Stimulated activated naive B cell treated with anti-CD40 and anti-IgM and Interleukin-4, amounts not matched to agents 10 μg/mL and 1 μg/mL and 100 μg/mL, for 72 hours (primary cell): Measurements from ENCODE around the gene PIK3R4.

Experiments used
- ATAC-seq, 2 donors: fragments of 150-1000 bp; cut with Tn5 transposase; replicated peaks; 2 replicates each; pipeline ENCODE4 v1.10.0; 2021; ENCODE audit warnings: moderate library complexity in 1 of 2
- DNase-seq: peaks from one replicate; pipeline ENCODE4 v3.0.0; 2021
- H3K27ac Mint-ChIP-seq: one replicate; pipeline ENCODE4 v1.8.0; 2022; ENCODE audit warnings: mild to moderate bottlenecking, mixed read lengths
- H3K27me3 Mint-ChIP-seq, 2 donors: one replicate each; pipeline ENCODE4 v1.8.0; 2022; ENCODE audit warnings: mixed read lengths in 2 of 2
- H3K36me3 Mint-ChIP-seq, 2 donors: one replicate each; pipeline ENCODE4 v1.8.0; 2022; ENCODE audit warnings: mixed read lengths in 2 of 2, mild to moderate bottlenecking in 1 of 2
- H3K4me1 Mint-ChIP-seq, 2 donors: one replicate each; pipeline ENCODE4 v1.8.0; 2022; ENCODE audit warnings: mixed read lengths in 2 of 2, mild to moderate bottlenecking in 1 of 2
- H3K4me3 Mint-ChIP-seq, 2 donors: one replicate each; pipeline ENCODE4 v1.8.0; 2022; ENCODE audit warnings: mild to moderate bottlenecking in 2 of 2, mixed read lengths in 2 of 2, moderate library complexity in 1 of 2
- H3K9me3 Mint-ChIP-seq, 2 donors: one replicate each; pipeline ENCODE4 v1.8.0; 2022; ENCODE audit warnings: mixed read lengths in 2 of 2, mild to moderate bottlenecking in 1 of 2

PIK3R4 gene

DNA sequence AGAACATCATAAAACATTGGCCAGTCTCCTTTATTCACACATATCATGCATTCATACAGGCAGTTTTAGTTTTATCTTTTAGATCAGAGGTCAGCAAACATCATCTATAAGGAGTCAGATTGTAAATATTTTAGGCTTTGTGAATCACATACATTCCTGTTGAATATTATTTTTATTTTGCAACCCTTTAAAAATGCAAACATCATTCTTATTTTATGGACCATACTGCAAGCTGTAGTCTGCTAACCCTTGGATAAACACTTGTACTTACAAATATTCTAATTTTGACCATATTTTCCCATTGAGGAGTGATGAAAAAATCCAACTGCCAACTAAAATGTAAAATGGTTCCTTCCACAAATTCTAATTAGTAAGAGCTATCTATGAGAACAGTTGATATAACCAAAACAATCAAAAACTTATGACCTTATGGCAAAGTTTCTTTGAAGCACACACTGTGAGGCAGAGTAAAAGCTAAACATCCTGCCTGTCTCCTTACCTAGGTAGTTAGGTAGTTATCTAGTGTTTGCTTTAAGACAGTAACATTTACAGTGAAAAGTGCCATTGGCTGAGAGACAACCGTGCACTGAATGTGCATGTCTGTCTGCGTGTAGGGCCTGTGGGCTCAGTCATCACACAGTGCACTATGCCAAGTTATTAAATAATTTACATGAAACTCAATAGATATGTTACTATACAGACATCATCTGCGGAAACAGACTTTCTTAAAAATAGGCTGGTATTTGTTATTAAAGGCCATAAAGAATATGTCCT lies 57.7 kb downstream of the PIK3R4 start:
- ATAC-seq (no peak), DNase-seq (no peak)
- Mint-ChIP-seq H3K4me1 (no peaks in the 10 kb centered on the region), H3K27me3 (no peaks in the 10 kb centered on the region), H3K9me3 (no peaks in the 10 kb centered on the region), H3K36me3 (peaks cover 24 to 51% of the 10 kb centered on the region in 2 donors), H3K4me3 (no peak overlapping the region), H3K27ac (no peak overlapping the region)

DNA sequence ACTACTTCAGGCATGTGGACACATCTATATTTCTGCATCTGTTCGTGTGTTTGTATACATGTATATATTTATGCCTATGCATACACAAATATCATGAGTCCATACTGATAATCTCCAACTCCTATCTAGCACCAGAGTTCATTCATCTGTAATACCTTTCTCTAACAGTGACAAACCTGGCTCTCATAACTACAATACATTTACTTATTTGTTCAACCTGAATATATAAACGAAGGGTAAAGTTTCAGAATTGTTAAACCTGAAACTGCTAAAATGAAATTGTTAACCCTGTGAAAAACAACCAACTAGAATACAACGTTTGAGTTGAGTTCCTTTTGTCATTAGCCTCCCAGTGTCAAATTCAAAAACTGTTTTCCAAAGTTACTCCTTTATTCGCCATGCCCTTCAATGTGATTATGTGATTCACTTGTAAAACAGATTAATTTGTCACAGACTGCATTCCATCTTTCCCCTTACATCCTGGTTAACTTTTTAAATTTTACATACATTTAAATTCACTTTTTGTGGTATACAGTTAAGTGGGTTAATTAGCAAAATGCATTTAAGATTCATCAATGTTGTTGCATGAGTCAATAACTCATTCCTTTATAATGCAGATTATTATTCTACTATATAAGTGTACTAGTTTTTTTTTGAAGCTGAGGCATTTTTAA lies 58.5 kb downstream of the PIK3R4 start:
- Mint-ChIP-seq H3K4me1 (no peaks in the 10 kb centered on the region), H3K36me3 (peaks cover 29 to 54% of the 10 kb centered on the region in 2 donors), H3K27ac (no peak overlapping the region), H3K9me3 (no peaks in the 10 kb centered on the region), H3K4me3 (no peak overlapping the region), H3K27me3 (no peaks in the 10 kb centered on the region)
- ATAC-seq (no peak), DNase-seq (no peak)

DNA sequence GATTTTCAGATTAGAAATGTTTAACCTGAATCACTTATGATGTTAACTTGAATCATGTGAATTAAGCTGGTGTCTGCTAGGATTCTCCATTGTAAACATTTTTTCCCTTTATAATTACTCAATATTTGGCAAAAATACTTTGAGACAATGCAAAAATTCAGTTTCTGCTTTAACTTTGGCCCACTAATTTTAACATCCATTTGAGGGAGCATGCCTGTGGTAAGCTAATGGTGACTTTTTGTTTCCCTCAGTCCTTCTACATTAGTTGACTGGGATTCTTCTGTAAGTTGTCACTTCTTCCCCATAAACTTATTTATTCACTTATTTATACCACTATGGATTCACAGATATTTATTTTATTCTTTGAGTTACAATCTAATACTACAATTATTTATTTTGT lies 59.3 kb downstream of the PIK3R4 start:
- Mint-ChIP-seq H3K27me3 (no peaks in the 10 kb centered on the region), H3K36me3 (peaks cover 34 to 57% of the 10 kb centered on the region in 2 donors), H3K4me1 (no peaks in the 10 kb centered on the region), H3K27ac (no peak overlapping the region), H3K4me3 (no peak overlapping the region), H3K9me3 (no peaks in the 10 kb centered on the region)
- DNase-seq (no peak), ATAC-seq (no peak)

DNA sequence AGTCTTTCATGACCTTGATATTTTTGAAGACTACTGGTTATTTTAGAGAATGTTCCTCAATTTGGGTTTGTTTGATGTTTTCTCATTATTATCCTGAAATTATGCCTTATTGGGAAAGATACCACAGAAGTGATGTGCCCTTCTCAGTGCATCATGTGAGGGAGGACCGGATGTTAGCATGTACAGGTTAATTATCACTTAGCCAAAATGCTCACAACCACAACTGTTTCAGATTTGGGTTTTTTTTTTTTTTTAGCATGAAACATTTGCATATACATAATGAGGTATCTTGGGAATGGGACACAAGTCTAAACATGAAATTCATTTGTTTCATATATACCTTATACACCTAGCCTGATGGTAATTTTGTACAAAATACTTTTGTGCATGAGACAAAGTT lies 59.8 kb downstream of the PIK3R4 start:
- no peaks in the 10 kb centered on the region for H3K9me3 Mint-ChIP-seq
- DNase-seq, result no peak
- no peak overlapping the region for H3K27ac Mint-ChIP-seq
- H3K27me3 Mint-ChIP-seq, result no peaks in the 10 kb centered on the region
- ATAC-seq, result no peak
- H3K4me3 Mint-ChIP-seq, result no peak overlapping the region
- no peaks in the 10 kb centered on the region for H3K4me1 Mint-ChIP-seq
- H3K36me3 Mint-ChIP-seq, result peaks cover 32 to 56% of the 10 kb centered on the region in 2 donors

DNA sequence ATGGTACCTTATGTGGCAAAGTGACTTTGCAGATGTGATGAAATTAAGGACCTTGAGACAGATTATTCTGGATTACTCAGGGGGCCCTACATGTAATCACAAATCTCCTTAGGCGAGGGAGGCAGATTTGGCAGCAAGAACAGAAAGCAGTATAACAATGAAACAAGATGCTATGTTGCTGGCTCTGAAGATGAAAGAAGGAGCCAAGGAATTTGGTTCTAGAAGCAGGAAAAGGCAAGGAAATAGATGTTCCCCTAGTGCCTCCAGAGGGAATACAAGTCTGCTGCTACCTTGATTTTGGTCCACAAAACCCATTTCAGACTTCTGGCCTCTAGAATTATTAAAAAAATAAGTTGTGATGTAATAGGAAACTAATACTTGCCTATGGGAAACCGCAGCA lies 64.5 kb downstream of the PIK3R4 start:
- Mint-ChIP-seq H3K36me3 (peaks cover 30 to 54% of the 10 kb centered on the region in 2 donors), H3K4me1 (no peaks in the 10 kb centered on the region), H3K9me3 (no peaks in the 10 kb centered on the region), H3K27me3 (no peaks in the 10 kb centered on the region), H3K27ac (no peak overlapping the region), H3K4me3 (no peak overlapping the region)
- no peak for ATAC-seq
- no peak for DNase-seq

DNA sequence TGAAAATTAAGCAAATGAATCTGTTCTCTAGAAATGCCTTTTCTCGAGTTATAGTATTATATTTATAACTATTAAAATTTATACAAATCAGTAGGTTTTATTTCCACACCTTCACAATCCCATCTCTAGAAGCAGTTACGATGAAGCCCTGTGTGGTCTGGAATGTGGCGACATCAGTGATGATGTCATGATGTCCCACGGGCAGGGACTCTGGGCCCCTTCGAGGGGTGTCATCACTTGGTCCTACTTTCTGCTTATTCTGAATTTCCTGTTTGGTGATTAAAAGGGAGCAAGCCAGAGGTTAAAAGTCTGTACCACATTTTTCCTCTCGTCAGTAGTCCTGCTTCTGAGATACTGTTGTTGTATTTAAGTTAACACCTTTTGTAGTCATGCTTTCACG lies 67.4 kb downstream of the PIK3R4 start:
- H3K27me3 Mint-ChIP-seq, result no peaks in the 10 kb centered on the region
- no peak for ATAC-seq
- peaks cover 42 to 63% of the 10 kb centered on the region in 2 donors for H3K36me3 Mint-ChIP-seq

DNA sequence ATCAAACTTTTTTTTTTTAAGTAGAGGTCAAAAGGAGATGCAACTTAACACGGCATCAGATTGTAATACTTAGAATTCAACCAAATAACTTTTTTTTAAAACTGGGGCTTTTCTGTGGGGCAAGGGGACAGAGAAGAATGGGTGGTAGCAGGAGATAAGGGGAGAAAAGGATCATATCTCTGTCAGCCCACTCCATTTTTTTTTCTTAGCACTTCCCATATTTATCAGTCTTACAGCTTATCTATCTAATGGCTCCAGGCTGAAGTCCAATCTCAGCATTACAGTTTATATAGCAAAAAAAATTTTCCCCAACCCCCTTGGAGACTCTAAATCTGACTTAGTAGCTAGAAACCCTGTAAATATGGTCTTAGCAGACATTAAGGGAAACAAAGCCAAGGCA lies 69.3 kb downstream of the PIK3R4 start:
- H3K27ac Mint-ChIP-seq, result no peak overlapping the region

More for the DNA sequence above, 67.4 kb downstream of the PIK3R4 start:
- no peak for DNase-seq
- no peak overlapping the region for H3K27ac Mint-ChIP-seq
- H3K9me3 Mint-ChIP-seq, result no peaks in the 10 kb centered on the region
- no peaks in the 10 kb centered on the region for H3K4me1 Mint-ChIP-seq
- no peak overlapping the region for H3K4me3 Mint-ChIP-seq

DNA sequence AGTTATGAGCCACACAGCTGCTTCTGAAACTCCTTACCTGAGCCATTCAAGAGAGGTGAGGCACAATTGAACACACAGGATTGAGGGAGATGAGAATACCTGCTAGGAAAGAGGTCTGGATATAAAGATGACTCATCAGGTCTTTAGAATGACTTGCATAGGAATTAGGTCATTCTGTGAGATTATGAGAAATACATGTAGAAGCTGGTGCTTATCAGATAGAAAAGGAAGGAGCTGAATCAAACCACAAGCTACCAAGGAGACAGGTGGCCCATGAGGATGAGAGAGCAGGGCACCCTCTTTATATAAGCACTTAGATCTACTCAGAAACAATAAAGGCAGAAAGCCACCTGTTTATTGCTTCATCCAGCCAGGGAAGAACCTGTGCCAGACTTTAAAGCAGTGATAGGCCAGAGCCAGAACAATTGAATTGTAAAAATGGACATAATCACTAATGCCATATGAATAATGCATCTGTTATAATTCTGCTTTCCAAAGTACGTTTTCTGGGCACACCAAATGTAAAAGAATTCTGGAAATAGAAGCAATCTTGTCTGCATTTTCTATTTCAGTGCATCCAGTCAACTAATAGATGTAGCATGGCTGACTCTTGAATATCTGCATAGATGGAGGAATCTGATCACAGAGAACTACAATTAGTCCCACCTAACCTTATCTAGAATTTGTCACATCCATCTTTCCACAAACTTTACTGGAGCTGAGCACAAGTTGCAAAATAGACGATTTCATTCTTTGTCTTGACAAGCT lies 74.9 kb downstream of the PIK3R4 start:
- H3K4me1 Mint-ChIP-seq, result no peaks in the 10 kb centered on the region
- no peak overlapping the region for H3K27ac Mint-ChIP-seq
- DNase-seq (no peak), ATAC-seq (no peak)
- H3K4me3 Mint-ChIP-seq, result no peak overlapping the region
- H3K36me3 Mint-ChIP-seq, result peaks cover 32 to 46% of the 10 kb centered on the region in 2 donors
- no peaks in the 10 kb centered on the region for H3K9me3 Mint-ChIP-seq
- H3K27me3 Mint-ChIP-seq, result no peaks in the 10 kb centered on the region

More for the DNA sequence above, 69.3 kb downstream of the PIK3R4 start:
- Mint-ChIP-seq H3K9me3 (no peaks in the 10 kb centered on the region), H3K36me3 (peaks cover 36 to 52% of the 10 kb centered on the region in 2 donors), H3K4me3 (no peak overlapping the region), H3K4me1 (no peaks in the 10 kb centered on the region), H3K27me3 (no peaks in the 10 kb centered on the region)
- ATAC-seq (no peak), DNase-seq (no peak)

DNA sequence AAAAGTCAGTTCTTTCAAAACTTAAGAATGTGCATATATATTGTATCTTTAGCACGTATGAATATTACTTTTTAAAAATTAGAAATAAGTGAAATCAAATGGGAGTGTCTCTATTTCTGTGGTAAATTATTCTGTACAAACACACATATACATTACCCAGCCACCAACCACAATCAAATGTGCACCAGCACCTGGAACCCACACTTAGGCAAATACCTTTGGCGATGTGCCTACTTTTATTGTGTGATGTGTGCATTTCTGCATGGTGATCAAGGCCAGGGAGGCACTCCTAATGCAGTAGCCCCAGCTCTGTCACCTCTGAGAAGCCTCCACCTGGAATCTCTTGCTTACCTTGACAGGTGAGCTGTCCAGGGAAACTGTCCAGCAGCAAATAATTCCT lies 76.9 kb downstream of the PIK3R4 start:
- no peak for DNase-seq
- Mint-ChIP-seq H3K4me3 (no peak overlapping the region), H3K36me3 (peaks cover 24 to 53% of the 10 kb centered on the region in 2 donors), H3K27ac (no peak overlapping the region), H3K9me3 (no peaks in the 10 kb centered on the region), H3K4me1 (no peaks in the 10 kb centered on the region), H3K27me3 (no peaks in the 10 kb centered on the region)
- ATAC-seq, result no peak

DNA sequence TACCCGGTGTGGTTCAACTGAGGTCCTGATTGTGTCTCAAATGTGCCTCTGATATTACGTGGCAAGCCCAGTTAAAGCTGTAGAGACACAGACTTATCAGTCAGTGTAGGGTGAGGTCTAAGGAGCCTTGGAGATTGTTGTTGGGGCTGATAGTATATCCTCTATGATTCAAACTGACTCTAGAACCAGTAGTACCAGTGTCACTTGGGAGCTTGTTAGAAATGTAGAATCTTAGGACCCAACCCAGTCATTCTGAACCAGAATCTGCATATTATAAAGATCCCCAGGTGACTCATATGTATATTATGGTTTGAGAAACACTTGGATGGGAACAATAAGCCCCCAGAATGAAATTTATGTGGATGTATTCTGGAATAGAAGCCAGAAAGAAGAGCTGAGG lies 83.5 kb downstream of the PIK3R4 start:
- Mint-ChIP-seq H3K4me3 (no peak overlapping the region), H3K36me3 (peaks cover 21 to 43% of the 10 kb centered on the region in 2 donors), H3K27ac (no peak overlapping the region), H3K27me3 (no peaks in the 10 kb centered on the region), H3K4me1 (no peaks in the 10 kb centered on the region), H3K9me3 (no peaks in the 10 kb centered on the region)
- no peak for ATAC-seq
- no peak for DNase-seq

DNA sequence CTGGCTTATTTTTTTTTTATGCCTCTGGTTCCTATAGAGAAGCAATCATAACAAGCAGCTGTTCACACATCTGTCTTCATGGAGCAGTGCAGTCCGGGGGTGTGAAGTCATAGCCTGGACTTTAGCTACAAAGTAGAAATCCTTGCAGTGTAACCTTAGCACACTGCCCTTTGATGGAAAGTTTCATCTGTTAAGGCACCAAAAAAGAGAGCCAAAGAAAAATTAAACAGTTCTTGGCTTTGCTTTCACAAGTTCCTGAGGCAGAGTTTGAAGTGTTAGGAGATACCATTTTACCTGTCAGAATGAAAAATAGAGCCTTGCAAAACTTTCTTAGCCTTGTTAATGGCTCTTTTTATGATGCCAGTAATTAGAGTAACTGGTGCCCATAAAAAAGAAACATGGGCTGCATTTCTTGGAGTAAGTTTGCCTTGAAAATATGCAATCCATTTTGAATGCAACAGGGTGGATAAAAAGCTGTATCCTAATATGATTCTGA lies 84.1 kb downstream of the PIK3R4 start:
- Mint-ChIP-seq H3K4me1 (no peaks in the 10 kb centered on the region), H3K36me3 (peaks cover 20 to 43% of the 10 kb centered on the region in 2 donors), H3K9me3 (no peaks in the 10 kb centered on the region), H3K4me3 (no peak overlapping the region), H3K27ac (no peak overlapping the region), H3K27me3 (no peaks in the 10 kb centered on the region)
- no peak for DNase-seq
- ATAC-seq, result no peak

DNA sequence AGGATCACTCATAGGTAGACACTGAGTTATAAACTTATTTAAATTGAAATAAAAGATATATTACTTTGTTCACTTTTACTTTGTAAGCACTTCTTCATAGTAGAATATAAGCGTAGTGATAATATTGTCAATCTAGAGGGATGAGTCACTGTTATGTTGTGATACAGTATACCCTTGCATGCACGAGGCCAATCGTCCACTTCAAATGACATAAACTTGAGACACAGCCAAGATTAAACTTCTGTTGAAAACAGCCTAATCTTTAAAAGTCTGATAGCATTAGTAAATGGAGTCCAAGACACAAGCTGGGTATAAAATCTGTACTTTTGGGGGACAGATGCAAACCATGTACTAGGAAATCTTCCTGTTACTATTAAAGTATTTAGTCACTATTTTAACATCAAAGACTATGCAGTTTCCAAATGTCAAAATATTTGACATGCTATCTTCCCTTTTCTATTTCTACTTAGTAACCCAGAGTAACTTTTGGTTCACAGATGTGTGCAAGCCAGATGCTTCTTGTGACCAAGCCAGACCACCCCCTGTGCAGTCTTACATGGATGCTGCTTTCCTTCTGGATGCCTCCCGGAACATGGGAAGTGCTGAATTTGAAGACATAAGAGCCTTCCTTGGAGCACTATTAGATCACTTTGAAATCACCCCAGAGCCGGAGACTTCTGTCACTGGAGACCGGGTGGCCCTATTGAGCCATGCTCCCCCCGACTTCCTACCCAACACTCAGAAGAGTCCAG lies 85.3 kb downstream of the PIK3R4 start:
- Mint-ChIP-seq H3K4me1 (no peaks in the 10 kb centered on the region), H3K36me3 (peaks cover 17 to 36% of the 10 kb centered on the region in 2 donors), H3K4me3 (no peak overlapping the region), H3K27me3 (no peaks in the 10 kb centered on the region), H3K27ac (no peak overlapping the region), H3K9me3 (no peaks in the 10 kb centered on the region)
- no peak for DNase-seq
- no peak for ATAC-seq

DNA sequence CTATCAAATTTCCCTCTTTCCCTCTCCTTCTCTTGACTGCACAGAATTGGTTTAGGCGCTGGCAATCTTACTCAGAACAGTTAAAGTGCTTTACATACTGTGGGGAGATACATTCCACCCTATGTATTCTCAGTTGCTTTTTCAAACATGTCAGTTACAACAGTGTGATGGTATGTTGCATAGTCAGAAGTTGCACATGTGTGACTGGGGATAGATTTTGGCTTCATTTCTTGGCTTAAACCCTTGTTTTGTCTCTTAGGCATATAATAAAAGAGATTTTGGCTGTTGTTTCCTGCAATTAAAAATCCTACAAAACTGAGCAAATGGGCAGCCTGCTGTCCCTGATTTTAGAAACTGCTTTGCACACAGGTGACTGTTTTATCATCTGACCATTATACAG lies 86.7 kb downstream of the PIK3R4 start:
- DNase-seq (no peak), ATAC-seq (no peak)
- H3K27ac Mint-ChIP-seq, result no peak overlapping the region
- no peak overlapping the region for H3K4me3 Mint-ChIP-seq
- peaks cover 18 to 34% of the 10 kb centered on the region in 2 donors for H3K36me3 Mint-ChIP-seq
- no peaks in the 10 kb centered on the region for H3K4me1 Mint-ChIP-seq
- H3K9me3 Mint-ChIP-seq, result no peaks in the 10 kb centered on the region
- H3K27me3 Mint-ChIP-seq, result no peaks in the 10 kb centered on the region

DNA sequence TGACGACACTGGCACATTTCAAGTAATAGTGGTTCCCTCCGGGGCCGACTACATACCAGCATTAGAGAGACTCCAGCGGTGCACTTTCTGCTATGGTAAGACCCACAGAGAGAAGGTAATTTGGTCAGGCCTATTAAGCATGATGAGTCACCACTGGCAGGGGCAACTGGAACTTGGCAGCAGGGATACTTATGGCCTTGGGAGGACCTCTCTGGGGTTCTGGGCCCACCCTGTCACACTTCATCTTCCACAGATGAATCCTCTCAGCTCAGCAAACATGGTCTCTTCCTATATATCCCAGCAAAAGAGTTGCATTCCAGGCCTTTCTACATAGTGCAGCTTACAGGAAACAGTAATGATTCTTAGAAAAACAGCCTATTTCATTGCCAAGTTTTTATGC lies 88.0 kb downstream of the PIK3R4 start:
- Mint-ChIP-seq H3K36me3 (peaks cover 18 to 31% of the 10 kb centered on the region in 2 donors), H3K4me1 (no peaks in the 10 kb centered on the region), H3K27ac (no peak overlapping the region), H3K27me3 (no peaks in the 10 kb centered on the region), H3K4me3 (no peak overlapping the region), H3K9me3 (no peaks in the 10 kb centered on the region)
- ATAC-seq, result no peak
- no peak for DNase-seq
